CD4-positive, alpha-beta T cell treated with Interleukin-17A for 1 hour (primary cell): Measurements from ENCODE around the gene ADAMTS7.
A peak's percentile ranks its signal among the peaks of the same experiment; 100 is the strongest.
"Not testable (repeated sequence)": the region's sequence is repeated elsewhere in the genome, so short reads cannot be mapped to it uniquely, and the experiment has no call there.

Source experiments
- DNase-seq: peaks from one replicate; pipeline ENCODE4 v3.0.0-alpha.2; 2020

Gene ADAMTS7

DNA sequence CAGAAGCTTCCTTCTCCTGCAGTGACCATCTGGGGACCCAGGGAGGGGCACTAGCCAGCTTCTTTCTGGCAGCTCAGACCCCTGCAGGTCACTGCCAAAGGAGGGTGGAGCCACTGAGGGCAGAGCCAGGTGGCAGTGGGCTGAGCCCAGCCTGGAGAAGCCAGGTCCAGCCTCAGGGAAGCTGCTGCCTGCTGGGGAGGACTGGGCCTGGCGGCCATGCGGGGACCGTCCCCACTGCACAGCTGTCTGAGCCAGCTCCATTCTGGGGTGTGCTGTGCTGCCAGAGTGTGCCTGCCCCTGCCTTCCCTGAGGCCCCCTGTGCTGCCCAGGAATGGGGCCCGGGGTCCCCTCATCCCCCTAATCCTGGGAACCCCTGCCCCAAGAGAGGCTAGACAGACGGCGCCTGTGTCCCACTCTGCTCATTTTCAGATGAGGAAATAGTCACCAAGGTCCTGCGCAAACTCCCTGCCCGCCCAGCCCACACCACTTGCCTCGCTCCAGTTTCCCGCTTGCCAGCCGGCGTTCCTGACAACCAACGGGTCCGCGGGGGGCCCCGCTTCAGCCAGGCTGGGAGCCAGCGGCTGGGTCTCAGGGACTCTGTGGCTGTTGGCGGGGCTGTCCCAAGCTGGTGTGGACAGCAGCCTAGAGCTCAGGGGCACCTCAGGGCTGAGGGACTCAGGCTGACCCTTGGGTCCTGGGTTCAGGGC, 46.0 kb downstream of the ADAMTS7 start:
- not testable (repeated sequence) for DNase-seq

DNA sequence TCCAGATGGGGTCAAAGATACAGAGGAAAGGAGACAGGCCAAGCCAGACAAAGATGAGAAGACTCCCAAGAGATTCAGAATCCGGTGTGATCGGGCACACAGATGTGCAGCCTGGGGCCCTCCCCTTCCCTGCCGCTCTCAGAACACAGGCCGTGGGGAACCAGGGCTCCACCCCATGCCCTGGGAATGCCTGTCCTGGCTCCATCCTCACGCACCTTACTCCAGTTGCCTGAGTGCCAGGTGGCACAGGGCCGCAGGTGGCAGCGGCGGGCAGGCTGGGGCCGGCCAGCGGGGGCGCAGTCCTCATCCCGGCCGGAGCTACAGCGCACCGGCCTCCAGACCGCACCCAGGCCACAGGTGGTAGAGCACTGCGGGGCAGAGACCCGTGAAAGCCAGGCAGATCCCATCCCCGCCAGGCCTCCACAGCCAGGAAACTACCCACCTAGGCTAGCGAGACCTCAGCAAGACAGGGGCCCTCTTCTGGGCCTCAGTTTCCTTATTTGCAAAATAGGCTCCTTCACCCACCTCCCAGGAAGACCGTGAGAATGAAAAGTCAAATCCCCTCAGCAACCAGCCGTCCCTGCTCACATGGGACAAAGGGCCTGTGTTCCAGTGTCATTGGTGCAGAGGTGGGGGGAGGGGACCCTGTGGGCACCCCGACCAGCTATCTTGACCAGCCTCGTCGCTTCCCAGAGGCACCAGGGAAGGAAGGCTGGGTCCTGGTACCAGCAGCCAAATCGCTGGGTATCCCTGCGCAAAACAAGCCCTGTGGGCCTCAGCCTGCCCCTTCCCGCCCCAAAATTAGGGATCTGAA, 46.7 kb downstream of the ADAMTS7 start:
- DNase-seq: not testable (repeated sequence)

DNA sequence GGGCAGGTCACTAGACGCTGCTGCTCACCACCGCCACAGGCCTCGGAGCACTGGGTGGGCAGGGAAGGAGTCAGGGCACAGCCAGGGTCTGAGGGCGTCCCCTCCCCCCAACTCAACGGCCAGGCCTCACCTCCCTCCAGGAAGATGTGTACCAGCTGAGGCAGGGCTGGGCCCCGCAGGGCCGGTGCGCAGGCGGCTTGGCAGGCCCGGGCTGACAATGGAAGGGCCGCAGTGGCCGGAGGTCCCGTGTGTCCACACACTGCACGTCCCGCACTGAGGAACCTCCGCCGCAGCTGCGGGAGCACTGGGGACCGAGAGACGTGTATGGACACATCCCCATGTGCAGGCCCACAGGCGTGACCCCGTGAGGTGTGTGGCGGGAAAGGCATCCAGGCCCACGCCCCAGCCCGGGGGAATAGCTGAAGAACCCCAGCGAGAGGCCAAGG, 47.4 kb downstream of the ADAMTS7 start:
- no peak for DNase-seq

DNA sequence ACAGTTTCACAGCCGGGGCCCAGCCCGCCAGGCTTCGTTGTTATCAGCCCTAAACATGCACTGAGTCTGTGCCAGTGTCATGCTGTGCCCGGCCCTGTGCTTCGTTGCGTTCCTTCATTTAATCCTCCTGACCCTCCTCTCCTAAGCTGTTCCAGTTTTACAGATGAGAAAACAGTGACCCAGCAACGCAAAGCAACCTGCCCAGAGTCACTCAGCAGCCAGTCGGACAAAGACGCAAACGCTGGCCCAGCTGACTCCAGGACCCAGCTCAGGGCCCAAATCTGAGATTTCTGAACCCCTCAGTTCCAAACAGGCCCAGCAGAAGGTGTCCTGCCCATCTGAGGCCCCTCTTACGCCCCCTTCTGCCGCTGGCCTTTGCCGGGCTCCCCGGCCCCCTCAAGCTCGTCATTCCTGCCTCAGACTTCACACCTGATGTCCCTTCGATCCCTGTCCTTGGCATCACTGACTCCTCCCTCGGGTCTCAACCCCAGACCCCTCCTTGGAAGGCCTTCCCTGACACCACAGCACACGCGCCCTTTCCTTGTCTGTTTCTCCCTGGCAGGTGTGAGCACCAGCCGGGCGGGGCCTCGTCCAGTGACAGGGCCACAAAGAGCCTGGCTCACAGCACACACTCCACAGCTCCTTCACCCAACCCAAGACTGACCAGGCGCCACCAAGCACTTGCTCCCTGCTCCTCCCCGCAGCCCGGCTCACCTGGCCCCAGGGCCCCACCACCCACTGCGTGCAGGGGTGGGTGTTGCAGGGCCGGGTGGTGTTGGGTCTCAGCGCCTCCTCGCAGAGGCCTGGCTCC, 48.1 kb downstream of the ADAMTS7 start:
- no peak for DNase-seq

DNA sequence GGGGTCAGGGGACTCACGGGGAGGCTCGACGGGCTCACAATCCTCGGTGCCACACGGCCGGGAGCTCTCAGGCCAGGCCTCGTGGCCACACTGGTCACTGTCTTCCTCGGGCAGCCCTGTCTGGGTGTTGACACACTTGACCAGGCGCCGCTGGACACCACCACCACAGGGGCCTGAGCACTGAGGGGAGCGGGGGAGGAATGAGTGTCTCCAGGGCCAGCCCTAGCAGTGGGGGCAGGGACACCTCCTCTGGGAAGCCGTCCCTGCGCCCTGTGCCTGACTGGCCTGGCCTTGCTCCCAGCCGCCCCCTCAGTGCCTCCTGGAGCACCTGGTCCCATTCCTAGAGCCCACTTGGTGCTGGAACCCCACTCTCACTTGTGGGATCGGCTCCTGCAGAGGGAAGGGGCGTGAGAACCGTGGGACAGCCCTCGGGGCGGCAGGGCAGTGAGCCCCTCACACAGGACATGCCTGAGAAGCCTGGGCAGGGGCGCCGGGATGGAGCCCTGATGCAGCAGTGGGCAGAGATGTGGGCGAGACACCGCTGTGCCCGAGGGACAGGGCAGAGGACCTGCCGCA, 48.8 kb downstream of the ADAMTS7 start:
- DNase-seq: not testable (repeated sequence)

DNA sequence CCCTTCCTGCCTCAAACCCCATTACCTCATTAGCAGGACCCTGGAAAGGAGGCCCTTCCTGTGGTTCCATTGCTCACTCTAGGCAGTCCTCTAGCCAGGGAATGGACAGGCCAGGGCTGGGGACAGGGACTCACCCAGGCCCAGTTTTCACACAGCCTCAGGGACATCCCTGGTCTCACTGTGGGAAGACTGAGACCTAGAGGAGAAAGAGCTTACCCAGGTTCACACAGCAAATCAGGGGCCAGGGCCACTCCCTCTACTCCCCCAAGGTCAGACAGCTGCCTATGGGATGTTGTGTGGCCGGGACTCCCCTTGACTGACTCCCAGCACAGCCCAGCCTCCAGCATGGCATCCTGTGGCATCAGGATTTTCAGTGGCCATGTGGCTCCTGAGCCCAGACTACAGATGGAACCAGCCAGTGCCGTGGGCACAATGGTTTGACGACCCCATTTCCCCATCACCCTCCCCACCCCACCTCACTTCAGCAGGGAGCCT, 49.3 kb downstream of the ADAMTS7 start:
- no peak for DNase-seq

DNA sequence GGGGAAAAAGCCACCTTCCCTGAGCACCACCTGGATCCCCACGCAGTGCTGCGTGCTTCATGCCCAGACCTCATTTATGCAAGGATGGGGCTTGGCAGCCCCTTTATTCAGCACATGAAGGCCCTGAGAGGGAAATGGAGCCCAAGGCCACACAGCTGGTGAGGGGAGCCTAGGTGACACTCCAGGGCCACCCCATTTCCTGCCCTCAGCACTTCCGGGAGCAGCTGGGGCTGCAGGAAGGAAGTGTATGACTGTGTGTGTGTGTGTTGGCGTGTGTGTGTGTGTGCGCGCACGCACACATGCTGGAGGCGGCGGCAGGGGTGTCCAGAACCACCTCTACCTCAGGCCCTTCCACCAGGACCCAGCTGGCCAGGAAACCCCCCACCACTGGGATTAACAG, 49.8 kb downstream of the ADAMTS7 start:
- peak; percentile 82 for DNase-seq

DNA sequence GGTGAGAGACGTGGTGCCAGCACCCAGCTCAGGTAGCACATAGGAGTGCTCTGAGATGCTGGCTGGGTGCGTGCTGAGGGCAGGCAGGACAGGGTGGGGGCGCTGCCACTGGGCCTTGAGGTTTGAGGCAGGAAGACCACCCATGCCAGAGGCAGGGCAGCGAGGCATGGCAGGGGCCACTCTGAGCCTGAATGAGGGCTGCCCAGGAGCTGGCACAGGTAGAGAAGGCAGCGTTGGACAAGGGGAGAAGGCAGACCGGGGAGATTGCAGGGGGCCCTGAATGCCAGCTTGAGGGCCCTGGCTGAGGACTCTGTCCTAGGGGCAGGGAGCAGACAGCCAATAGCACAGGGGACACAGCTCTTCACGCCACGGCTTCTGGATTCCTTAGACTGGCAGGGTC, 50.2 kb downstream of the ADAMTS7 start:
- no peak for DNase-seq

DNA sequence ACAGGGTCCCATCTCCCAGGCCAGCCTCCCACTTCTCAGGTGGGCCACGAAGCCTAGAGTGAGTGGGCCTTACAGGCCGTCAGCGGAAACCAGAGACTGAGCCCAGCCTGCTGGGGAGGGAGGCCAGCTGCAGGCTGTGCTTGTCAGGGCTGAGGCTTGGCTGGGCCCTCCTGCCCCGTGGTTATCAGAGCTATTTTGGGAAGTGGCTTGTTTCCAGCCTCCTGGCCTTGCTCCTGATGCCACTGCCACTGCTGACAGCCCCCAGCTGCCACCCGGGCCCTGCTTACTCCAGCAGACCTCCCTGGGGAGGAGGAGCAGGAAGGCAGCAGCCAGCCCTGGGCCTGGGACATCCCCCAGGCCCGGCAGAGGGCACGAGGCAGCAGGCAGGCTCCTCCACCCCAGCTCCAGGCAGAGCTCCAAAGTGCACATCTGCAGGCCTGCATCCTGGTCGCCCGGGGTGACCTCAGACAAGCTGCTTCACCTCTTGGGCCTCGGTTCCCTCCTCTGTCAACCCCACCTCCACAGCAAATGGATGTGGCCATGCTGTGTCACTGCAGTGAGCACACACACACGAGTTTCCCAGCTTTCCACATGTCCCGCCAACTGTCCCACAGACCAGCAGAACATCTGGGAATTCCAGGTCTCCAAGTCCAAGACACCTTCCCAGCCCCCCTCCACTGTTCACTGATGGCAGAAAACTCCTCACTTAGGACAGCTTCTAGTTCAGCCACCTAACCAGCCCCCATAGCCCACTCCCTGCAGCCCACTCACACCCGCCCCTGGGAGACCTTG, 51.0 kb downstream of the ADAMTS7 start:
- not testable (repeated sequence) for DNase-seq

DNA sequence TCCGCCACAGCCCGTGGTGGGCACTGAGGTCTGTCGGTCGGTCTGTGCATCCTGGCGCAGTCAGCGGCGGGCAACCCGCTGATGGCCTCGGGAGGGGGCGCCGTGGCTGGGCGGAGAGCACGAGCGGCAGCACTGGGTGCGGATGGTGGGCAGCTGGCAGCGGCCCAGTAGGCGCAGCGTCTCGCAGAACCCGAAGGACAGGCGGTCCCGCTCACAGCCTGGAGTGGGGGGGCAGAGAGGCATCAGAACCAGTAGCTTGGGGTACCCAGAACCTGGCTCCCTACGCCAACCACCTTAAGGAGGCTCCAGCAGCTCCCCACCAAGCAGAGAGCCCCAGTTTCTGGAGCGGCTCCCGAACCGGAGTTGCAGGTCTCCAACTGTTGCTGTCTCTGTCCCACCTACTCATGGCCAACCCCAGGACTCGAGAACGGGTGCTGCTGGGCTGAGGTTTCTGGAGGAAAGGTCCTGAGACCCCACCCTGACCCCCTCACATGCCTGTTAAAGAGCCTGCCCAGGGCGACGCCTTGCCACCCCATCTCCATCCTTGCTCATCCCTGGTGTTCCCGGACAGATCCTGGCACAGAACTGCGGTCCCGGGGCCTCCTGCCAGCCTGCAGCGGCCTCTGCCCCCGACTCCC, 51.8 kb downstream of the ADAMTS7 start:
- DNase-seq: not testable (repeated sequence)

DNA sequence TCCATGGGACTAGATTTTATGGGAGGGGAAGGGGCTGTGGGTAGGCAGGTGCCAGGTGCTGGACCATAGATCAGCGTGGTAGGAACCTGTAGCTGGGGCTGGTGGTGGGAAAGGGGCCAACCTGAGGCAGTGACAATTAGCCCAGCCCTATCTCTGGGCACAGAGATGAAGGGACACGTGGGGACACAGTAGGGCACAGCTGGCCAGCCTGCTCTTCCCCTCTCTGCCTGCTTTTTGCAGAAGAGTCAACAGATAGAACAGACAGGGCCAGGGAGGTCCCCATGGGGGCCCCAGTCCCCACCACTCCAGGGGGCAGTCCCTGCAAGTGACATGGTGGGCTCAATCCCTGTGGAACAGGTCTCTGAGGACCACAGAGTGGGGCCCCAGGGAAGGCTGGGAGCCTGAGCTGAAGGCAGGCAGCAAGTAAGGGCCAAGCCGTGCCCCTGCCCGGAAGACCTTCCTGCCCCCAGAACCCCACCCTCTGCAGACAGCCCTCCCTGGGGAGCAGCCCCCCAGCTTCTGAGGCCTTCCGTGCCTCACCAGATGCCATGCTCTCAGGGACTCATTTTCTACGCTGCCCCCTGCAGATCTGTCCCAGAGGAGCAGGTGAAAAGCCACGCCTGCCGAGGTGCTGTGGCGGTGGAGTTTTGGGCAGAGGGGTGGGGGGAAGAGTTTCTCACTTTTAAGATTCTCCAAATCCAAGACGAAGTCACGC, 52.6 kb downstream of the ADAMTS7 start:
- not testable (repeated sequence) for DNase-seq

DNA sequence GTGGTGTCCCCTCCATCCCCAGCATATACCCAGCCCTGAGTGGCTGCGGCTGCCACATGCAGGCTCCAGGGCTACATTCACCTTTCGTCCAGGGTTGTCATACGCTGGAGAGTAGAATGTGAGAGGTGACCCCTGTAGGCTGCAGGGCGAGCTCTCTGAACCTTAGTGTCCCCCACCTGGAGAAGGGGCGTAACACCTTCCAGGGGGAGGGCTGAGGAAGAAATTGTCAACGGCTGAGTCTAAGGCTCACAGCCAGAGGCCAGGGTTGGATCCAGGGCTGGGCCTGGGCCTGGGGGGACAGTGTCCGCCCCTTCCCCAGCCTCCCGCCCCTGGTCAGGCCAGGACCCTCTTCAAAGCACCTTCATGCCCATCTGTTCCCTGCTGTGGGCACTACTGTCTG, 53.2 kb downstream of the ADAMTS7 start:
- DNase-seq: not testable (repeated sequence)

DNA sequence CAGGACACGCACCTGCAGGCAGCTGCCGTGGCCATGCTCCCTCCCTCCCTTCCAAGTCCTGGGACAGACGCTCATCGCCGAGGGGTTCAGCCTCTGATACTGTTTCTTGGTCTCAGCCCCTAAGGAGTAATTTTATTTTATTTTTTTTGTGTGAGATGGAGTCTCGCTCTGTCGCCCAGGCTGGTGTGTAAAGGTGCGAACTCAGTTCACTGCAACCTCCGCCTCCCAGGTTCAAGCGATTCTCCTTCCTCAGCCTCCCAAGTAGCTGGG, 53.7 kb downstream of the ADAMTS7 start:
- DNase-seq: no peak

DNA sequence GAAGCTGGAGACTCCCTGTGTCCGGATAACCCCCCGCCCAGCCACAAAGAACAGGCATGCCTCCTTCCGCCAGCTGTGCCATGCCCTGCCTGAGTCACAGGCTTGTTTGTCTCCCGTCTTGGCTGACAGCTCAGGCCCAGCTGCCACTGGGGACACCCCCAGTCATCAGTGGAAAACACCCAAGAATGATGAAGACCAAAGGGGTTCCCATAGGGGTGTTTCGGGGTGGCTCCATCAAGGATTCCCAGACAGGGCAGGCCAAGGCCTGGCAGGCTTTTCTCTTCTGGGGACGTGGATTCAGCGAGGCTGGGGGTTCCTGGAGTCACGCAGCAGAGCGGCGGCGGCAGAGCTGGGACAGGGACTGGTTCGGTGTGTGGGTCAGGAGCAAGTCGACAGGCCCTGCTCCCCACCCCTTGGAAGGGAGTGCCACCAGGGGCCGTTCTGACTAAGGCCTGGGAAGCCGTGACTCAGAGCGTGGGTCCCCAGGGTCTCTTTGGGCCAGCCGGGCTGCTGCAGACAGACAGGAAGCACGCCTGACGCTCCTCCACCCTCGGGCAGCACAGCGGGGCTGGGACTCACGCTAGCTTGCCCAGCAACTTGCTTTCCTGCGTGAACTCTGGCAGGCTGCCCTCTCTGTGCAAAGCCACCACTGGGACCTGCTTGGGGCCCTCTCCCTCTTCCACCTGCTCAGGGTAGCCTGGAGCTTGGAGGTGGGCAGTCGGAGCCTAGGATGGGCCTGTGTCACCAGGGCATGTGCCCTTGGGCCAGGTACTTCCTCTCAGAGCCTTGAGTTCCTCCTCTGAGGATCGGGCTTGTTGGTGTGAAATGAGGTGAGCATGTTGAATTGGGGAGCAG, 54.3 kb downstream of the ADAMTS7 start:
- not testable (repeated sequence) for DNase-seq

DNA sequence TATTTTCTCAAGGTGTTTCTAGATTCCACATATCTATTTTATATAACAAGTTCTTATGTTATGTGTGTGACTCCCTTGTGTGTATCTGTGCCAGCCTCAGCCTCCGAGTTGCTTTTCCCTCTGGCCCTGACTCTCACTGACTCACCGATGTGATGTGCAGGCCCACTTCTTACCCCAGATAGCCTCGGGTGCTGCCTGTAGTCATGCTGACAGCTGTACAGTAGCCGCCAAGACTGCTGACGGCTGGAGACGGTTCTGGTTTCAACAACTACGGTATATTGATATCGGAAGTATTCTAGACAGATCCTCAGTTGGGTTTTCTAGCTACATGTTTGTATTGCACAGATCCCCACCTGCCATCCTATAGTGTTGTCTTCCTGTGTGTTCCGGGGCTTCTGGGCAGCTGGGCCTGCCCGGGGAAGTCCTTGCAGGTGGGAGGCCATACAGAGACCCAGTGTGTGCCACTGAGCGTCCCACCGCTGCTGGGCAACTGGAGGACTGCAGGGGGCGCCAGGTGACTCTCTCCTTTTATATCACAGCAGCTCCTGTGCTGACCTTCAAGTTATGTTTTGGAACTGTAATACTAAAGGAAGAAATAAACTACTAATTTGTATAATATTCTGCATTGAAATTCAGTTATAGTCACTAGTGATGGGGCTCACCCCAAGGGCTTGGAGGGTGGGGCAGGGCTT, 55.2 kb downstream of the ADAMTS7 start:
- DNase-seq: peak; percentile 43

DNA sequence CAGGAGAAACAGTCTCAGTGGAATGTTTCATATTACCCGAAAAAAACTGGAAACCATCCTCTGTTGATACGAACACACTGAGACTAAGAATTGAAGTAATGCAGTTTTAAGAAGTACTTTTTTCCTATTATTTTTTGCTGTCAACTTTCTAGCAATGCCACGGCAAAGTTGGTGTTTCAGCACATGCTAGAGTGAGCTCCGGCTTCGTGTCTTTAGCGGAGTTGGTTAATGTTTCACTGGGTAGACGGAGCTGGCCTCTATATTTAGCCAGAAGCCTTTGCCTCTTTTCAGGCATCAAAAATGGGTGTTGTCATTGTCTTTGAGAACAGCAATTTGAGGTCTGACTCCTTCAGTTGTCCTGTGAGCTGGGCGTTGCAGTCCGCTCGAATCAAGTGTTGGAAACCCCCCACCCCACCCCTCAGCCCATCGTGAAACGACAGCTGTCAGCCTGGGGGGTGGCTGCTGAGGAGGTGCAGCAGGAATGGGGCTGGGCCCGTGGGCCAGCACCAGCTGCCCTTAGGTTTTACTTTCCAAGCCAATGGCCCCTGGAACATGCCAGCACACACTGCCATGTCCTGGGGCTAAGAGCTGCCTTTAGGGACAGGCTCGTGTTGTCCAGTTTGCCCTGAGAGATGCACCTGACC, 56.5 kb downstream of the ADAMTS7 start:
- DNase-seq: not testable (repeated sequence)

DNA sequence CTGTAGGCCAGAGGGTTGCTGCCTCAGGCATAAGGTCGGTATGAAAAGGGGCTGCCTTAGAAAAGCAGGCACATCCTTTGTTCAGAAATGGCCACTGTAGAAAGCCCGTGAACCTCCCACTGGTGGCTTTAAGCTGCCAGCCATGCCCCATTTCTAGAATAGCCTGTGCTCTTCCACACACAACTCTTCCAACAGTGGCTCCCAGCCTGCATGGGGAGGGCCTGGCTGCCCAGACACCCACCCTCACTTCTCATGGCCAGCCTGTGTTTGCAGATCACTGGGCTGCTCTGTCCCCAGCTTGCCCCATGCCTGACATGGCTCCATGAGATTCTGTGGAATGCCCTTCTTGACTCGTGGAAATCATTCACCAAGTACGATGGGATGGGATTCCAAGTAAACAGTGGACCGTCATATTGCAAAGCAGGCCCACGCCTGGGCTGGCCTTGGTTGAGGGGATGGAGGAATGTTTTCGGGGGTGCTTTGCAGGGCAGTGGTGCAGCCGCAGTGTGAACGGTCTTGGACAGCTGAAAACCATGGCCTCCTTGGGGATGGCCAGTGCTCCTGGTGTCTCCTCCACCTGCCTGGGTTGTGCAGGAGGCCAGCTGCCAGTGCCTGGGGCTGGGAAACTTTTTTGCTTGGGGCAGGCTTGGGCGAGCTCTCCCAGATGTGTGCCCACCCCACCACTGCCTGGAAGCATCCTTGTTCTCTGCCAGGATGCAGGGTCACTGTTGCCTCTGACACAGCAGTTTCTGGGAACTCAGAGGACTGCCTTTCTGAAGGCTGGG, 57.3 kb downstream of the ADAMTS7 start:
- DNase-seq: not testable (repeated sequence)

DNA sequence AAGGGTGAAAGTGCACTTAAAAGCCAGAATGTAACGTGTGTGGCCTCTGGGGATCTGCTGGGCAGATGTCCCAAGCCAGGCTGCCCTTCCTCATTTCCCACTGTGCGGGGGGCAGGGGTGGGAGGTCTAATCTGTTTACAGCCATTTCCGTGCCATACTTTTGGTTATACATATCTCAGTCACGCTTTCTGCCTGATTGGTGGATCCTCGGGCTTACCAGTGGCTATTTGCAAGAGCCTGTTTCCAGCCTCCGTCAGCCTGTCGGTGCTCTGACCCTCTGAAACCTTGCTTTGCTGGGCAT, 58.0 kb downstream of the ADAMTS7 start:
- DNase-seq: not testable (repeated sequence)
